Retina (tissue), 1 donor: ENCODE measurements around the gene GPR158.

Source experiments
- DNase-seq: peaks from one replicate; pipeline ENCODE4 v3.0.0-alpha.2; 2016

The GPR158 gene

GRCh38 chr10:25615926-25616325 lies 441.1 kb downstream of the GPR158 start:
- no peak for DNase-seq

GRCh38 chr10:25616903-25617592 lies 442.2 kb downstream of the GPR158 start:
- DNase-seq: no peak

GRCh38 chr10:25627606-25628005 lies 452.8 kb downstream of the GPR158 start:
- no peak for DNase-seq

DNA sequence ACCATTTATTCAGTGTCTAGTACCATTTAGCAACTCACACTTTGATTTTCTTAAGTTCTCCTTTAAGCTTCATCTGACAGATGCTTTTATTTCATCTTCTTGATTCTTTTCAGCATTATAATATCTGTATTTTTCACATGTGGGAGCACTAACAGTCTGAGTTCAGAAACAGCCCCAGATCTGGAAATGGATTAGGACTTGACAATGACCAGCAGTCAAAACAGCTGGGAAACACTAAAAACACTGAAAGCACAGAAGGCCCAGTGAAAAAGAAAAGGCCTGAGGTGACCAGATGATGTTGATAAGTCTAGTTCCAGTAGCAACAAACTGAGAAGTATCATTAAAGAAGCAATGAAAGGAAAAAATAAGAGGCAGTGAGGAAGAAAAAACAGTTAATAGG lies 454.5 kb downstream of the GPR158 start:
- no peak for DNase-seq

- DNase-seq: no peak
These were observed 456.7 kb downstream of the GPR158 start for GRCh38 chr10:25631471-25631870.

DNA sequence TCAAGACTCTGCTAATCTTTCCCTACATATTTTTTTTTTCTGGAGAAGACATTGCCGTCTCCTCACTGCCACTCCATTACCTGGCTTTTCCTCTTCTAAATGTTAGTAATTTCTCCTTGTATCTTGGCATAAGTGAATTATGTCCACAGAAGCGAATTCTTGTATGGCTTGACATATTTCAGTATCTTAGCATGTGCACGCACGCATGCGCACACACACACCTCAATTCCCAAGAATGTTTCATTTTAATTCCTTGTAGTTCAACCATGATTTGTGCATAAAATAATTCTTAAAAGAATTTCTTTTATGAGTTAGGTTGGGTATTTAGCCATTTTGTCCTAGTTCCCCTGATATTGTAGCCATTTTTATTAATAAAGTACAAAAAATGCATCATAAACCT lies 458.0 kb downstream of the GPR158 start:
- DNase-seq: no peak

DNA sequence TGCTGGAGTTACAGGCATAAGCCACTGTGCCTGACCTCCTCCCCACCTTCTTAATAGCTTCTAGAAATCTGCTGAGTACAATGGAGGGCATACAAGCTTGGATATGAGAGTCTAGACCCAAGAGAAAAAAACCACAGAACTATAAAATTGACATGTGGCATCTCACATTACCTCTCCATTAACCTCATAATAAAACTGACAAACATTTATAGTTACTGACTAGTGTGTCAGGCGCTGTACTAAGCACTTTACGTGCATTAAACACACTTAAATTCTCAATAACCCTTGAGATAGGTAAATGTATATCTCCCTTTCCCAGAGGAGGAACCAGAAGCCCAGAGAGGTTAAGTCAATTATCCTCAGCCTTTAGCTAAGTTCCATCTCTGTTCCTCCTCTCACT lies 458.7 kb downstream of the GPR158 start:
- DNase-seq: no peak

- DNase-seq: no peak
These were observed 464.8 kb downstream of the GPR158 start for GRCh38 chr10:25639646-25640045.

DNA sequence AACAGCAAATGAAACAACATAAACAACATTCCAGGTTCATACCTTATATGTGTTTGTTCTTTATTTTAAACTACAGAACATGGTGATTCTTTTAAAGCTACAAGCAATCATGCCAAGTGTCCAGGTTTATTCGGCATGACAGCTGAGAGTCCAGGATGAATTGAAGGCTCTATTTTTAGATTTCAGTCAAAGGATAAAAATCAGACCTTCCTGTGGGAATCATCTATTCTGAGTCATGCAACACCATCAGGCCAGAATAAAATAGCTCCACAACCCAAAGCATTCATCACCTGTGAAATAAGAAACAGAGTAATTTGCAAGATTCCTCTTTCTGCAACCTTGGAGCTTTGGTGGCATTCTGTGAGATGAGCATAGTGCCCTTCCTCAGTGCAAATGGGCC lies 466.8 kb downstream of the GPR158 start:
- peak; percentile 12 for DNase-seq

DNA sequence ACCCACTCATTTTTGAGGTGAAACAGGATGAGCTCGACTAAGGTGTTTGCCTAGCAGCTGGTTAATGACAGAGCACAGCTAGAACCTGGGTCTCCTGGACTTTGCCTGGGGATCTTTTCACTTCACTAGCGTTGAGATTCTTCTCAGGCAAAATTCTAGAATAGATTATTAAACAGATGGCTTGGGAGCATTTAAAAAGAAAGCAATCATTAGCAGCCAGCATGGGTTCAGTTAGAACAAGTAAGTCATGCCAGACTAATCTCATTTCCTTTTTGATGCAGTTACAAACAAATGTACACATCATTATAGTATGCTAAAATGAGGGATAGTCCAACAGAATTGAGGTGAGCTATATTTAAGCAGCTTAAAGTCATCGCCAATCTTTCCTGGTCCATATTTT lies 467.9 kb downstream of the GPR158 start:
- DNase-seq: no peak

- no peak for DNase-seq
These were observed 471.6 kb downstream of the GPR158 start for GRCh38 chr10:25646371-25646770.

GRCh38 chr10:25651534-25651933 lies 476.7 kb downstream of the GPR158 start:
- no peak for DNase-seq
